Coronary artery (tissue), 2 donors: ENCODE data around the gene SLC39A2.

Source experiments
- DNase-seq: peaks from one replicate; pipeline ENCODE4 v3.0.0-alpha.2; 2017; ENCODE audit warnings: low spot score
- H3K27ac ChIP-seq, 2 donors: fragments of 200-600 bp; sonication (generic); one replicate each; pipeline ENCODE4 v1.5.1; 2016 to 2019
- H3K4me3 ChIP-seq: fragments of 200-600 bp; sonication (generic); 2 replicates; pipeline ENCODE4 v1.5.1; 2016; ENCODE audit warnings: mild to moderate bottlenecking, moderate library complexity
- TF ChIP-seq, protein P1 (sequence below): fragments of 200-600 bp; sonication (generic); IDR thresholded peaks from one replicate; pipeline ENCODE4 v1.5.1; 2019; ENCODE audit warnings: antibody characterized with exemption

The SLC39A2 gene

DNA sequence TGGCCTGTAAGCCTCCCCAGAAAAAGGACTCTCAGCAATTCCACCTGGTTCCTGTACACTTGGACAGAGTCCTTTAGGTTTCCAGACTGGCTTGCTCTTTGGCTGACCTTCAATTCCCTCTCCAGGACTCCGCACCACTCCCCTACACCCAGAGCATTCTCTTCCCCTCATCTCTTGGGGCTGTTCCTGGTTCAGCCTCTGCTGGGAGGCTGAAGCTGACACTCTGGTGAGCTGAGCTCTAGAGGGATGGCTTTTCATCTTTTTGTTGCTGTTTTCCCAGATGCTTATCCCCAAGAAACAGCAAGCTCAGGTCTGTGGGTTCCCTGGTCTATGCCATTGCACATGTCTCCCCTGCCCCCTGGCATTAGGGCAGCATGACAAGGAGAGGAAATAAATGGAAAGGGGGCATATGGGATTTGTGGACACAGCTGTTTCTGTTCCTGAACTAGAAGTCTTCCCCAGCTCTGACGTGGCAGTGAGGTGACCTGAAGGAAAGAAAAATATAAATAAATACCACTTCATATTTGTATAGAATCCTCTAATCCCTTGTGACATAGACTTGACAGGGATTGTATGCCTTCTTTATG is 44.4 kb downstream of the SLC39A2 start:
- no peak for DNase-seq
- no peak overlapping the region for H3K27ac ChIP-seq
- no peak overlapping the region for H3K4me3 ChIP-seq
- TF ChIP-seq, protein P1, sequence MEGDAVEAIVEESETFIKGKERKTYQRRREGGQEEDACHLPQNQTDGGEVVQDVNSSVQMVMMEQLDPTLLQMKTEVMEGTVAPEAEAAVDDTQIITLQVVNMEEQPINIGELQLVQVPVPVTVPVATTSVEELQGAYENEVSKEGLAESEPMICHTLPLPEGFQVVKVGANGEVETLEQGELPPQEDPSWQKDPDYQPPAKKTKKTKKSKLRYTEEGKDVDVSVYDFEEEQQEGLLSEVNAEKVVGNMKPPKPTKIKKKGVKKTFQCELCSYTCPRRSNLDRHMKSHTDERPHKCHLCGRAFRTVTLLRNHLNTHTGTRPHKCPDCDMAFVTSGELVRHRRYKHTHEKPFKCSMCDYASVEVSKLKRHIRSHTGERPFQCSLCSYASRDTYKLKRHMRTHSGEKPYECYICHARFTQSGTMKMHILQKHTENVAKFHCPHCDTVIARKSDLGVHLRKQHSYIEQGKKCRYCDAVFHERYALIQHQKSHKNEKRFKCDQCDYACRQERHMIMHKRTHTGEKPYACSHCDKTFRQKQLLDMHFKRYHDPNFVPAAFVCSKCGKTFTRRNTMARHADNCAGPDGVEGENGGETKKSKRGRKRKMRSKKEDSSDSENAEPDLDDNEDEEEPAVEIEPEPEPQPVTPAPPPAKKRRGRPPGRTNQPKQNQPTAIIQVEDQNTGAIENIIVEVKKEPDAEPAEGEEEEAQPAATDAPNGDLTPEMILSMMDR: no peak

DNA sequence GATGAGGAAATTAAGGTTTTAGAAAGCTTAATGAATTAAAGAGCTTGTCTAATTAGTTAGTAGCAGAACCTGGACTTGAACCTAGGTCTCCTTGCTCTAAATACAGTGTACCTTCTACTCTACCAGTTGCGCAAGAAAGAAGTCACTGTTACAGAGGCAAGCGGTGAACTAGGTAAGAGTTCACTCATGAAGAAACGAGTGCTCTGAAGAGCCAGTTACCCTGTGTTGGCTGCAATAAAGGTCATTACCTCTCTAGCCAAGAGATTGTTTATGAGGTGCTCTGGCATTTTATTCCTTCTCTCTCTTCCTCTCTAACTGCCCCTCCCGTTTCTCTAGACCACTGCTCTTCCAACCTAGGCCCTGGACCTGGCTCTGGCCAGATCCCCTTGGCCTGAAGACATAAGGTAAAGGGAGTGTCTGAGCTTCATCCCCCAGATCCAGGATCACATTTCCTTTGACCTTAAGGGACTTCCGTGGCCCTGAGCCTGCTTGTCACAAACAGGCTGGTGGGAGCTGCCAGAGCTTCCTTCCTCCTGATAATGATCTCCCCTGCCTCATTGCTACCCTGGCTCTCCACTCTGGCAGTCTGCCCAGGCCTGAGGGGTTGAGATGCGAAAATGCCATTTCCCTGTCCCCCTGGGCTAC is 45.0 kb downstream of the SLC39A2 start:
- no peak overlapping the region for H3K4me3 ChIP-seq
- H3K27ac ChIP-seq: no peak overlapping the region
- TF ChIP-seq, protein P1: no peak
- DNase-seq: no peak

DNA sequence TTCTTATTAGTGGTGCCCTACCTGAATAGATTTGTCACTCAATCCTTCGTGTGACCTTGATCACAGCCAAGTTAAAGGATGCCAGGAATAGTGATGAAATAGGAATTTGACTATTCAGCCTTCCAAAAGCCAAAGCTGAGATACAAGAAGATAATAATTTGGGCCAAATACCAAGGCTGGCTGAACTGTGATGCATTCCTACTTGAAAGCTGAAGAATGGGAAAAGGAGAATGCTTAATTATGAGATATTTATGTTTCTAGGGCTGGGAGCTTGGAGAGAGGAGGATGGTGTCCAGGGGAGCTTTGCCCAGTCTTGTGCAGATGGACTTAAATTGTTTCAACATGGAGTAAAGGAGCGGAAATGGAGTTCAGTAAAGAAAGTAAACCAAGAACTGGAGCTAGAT is 48.3 kb downstream of the SLC39A2 start:
- TF ChIP-seq, protein P1: no peak
- Histone ChIP-seq H3K4me3 (no peak overlapping the region), H3K27ac (no peak overlapping the region)
- no peak for DNase-seq

DNA sequence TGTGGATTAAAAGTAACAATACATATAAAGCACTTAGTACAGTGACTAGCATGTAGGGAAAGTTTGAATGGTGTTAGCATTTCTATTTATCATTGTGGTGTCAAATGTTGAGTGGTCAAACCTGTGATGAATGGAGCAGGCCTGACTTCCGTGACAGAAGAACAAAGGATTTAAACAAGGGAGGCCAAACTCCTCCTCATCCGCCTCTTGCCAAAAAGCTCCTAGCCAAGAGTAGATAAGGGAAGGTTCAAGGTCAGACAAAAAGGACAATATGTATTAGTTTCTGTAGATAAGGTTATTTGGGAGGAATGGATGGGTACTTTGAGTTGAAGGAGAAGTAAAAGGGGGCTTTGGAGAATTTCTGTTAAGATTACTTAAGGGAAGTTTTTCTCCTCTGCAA is 49.5 kb downstream of the SLC39A2 start:
- no peak for DNase-seq
- TF ChIP-seq, protein P1: no peak
- no peak overlapping the region for H3K4me3 ChIP-seq
- no peak overlapping the region for H3K27ac ChIP-seq

DNA sequence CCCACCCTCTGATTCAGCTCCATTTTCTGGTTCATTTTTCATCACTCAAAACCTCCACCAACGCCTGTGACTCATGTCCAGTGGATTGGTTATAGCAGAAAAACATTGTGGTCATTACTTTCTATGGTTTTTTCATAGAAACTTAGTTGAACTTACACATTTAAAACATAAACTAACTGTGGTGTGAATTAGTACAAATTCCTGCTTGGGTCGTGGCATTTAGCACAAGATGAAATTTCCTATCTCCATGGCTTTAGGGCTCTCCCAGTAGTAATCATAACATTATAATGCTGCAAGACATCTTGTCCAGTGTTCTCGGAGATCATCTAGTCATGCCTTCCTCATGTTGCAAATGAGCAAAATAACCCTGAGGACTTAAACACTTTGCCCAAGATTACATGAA is 50.2 kb downstream of the SLC39A2 start:
- H3K4me3 ChIP-seq: no peak overlapping the region
- no peak for DNase-seq
- no peak overlapping the region for H3K27ac ChIP-seq
- TF ChIP-seq, protein P1: no peak

DNA sequence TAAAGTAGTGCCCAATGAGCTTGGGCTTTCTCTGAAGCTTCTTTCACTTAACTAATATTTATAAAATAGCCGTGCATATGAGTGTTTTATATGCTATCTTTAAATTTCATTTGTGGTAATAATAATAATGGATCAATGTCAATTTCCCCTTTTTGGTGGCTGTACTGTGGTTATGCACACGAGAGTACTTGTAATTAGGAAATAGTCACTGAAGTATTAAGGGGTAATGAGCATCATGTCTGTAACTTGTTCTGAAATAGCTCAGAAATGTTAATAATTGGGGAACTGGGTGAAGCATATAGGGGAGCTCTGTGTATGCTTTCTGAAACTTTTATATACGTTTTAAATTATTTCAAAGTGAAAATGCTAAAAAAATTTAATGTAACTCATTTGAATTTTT is 51.5 kb downstream of the SLC39A2 start:
- Histone ChIP-seq H3K27ac (no peak overlapping the region), H3K4me3 (no peak overlapping the region)
- DNase-seq: no peak
- TF ChIP-seq, protein P1: no peak
